ENCODE data around the gene ZNF83. TPM values are rescaled to one million over a fixed set of nuclear protein-coding genes. Genes with fewer than 3 reads are reported as not detected.
"Not testable (repeated sequence)": the region's sequence is repeated elsewhere in the genome, so short reads cannot be mapped to it uniquely, and the experiment has no call there.

The ZNF83 gene
- total RNA-seq, 1 donor from 2014 or later: 47.9 TPM

DNA sequence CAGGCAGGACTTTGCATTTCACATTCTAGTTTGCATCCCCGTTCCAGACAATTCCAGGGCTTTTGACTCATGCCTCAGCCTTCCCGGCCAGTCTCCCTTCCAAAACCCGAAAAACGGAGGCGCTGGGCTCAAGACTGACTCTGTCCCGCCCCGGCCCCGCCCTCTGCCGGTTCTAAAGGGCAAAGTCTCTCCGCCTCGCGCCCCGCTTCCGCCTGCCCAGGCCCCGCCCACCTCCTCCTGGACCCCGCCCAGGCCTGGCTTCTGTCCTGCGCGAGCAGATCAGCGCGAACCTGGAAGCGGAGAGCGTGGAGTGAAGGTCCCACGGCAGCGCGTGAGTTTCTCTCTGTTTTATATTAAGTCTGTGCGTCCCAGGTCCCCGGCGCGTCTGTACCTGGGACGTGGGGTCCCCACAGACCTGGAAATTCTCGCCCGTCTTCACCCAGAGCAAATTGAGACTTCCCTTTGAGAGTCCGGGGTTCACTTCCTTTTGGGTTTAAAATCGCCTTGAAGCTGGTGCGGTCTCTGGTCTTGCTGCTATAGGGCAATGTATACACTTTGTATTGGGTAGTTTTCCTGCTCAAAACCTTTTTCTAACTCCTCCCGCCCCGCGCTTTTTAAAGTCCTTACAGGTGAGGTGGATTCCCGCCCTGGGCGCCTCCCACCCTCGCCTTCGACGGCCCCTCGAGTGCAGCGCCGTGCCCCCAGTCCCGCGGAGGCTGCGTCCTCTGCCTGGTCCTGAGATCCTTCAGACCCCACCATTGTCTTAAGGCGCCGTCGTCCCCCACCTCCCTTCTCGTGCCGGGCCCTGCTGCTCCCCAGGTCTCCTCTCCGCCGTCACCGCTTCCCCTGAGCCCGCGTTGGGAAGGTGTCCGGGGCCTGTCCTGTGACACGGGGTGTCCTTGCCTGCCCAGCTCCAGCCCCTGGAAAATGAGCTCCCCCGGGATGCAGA lies 36.9 kb downstream of the ZNF83 start:
- intact Hi-C loops (cut with DNase I): no loop called here
- H3K27me3 ChIP-seq (ENCODE audit: low read depth): no peaks in the 10 kb centered on the region
- TF ChIP-seq, protein P1, sequence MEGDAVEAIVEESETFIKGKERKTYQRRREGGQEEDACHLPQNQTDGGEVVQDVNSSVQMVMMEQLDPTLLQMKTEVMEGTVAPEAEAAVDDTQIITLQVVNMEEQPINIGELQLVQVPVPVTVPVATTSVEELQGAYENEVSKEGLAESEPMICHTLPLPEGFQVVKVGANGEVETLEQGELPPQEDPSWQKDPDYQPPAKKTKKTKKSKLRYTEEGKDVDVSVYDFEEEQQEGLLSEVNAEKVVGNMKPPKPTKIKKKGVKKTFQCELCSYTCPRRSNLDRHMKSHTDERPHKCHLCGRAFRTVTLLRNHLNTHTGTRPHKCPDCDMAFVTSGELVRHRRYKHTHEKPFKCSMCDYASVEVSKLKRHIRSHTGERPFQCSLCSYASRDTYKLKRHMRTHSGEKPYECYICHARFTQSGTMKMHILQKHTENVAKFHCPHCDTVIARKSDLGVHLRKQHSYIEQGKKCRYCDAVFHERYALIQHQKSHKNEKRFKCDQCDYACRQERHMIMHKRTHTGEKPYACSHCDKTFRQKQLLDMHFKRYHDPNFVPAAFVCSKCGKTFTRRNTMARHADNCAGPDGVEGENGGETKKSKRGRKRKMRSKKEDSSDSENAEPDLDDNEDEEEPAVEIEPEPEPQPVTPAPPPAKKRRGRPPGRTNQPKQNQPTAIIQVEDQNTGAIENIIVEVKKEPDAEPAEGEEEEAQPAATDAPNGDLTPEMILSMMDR (IDR thresholded peaks at IDR 0.05): peak; percentile 42
- peak; percentile 96 for DNase-seq
- ATAC-seq: peak; percentile 98 to 99
- H3K9me3 ChIP-seq: peaks cover 1% of the 10 kb centered on the region
- peak overlapping the region; percentile 74 for H3K27ac ChIP-seq
- peaks cover 4% of the 10 kb centered on the region for H3K36me3 ChIP-seq
- H3K4me1 ChIP-seq: peaks cover 16% of the 10 kb centered on the region
- H3K4me3 ChIP-seq: peak overlapping the region; percentile 74

DNA sequence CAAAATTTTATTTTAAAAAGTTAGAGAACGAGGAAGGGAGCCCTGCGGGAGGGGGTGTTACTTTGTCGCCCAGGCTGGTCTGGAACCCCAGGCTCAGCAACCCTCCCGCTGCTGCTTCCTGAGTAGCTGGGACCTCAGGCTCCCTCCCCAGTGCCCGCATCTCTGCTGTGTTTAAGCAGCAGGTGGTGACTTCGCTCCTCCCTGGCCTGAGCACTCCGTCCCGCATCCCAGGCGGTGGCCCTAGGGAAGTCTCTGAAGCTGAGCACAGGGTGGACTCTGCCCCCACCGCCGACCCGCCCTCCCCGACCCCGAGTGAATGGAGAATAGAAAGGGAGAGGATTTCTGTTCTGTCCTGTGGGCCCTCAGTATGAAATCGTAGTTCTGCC lies 37.5 kb downstream of the ZNF83 start:
- peaks cover 16% of the 10 kb centered on the region for H3K4me1 ChIP-seq
- intact Hi-C loops (cut with DNase I): no loop called here
- DNase-seq (peak; percentile 54), ATAC-seq (peak in 1 of 2 donors; percentile 31)
- TF ChIP-seq, protein P1 (IDR thresholded peaks at IDR 0.05): no peak
- H3K4me3 ChIP-seq: peak overlapping the region; percentile 74
- H3K36me3 ChIP-seq: peaks cover 11% of the 10 kb centered on the region
- no peaks in the 10 kb centered on the region for H3K27me3 ChIP-seq (ENCODE audit: low read depth)
- no peaks in the 10 kb centered on the region for H3K9me3 ChIP-seq
- peak overlapping the region; percentile 74 for H3K27ac ChIP-seq

DNA sequence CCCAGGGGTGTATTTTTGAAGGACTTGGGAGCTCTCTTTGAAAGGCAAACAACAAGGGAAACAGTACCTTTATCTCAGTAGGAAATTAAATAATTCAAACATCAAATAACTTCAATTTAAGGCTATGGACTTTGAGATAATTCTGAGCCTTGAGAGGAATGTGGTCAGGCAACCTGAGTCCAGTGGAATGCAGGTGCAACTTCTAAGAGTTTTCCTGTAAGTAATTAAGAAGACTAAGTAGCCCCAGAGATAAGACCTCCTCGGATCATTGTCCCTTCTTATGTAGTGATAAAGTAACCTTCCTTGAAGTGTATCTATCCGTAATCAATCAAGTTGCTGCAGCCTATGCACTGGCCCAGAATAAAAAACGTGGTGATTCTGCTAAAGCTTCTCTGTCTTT lies 38.9 kb downstream of the ZNF83 start:
- H3K4me3 ChIP-seq: no peak overlapping the region
- ATAC-seq: no peak
- no peaks in the 10 kb centered on the region for H3K9me3 ChIP-seq
- peaks cover 17% of the 10 kb centered on the region for H3K36me3 ChIP-seq
- peaks cover 16% of the 10 kb centered on the region for H3K4me1 ChIP-seq
- no peak overlapping the region for H3K27ac ChIP-seq
- no peak for DNase-seq
- intact Hi-C loops (cut with DNase I): no loop called here
- TF ChIP-seq, protein P1 (IDR thresholded peaks at IDR 0.05): no peak
- H3K27me3 ChIP-seq (ENCODE audit: low read depth): no peaks in the 10 kb centered on the region

DNA sequence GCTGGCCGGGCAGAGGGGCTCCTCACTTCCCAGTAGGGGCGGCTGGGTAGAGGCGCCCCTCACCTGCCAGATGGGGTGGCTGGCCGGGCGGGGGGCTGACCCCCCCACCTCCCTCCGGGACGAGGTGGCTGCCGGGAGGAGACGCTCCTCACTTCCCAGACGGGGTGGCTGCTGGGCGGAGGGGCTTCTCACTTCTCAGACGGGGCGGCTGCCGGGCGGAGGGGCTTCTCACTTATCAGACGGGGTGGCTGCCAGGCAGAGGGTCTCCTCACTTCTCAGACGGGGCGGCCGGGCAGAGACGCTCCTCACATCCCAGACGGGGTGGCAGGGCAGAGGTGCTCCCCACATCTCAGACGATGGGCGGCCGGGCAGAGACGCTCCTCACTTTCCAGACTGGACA lies 44.7 kb downstream of the ZNF83 start:
- H3K4me3 ChIP-seq; DNase-seq; H3K27ac ChIP-seq; ATAC-seq; intact Hi-C loops (cut with DNase I); H3K4me1 ChIP-seq; H3K9me3 ChIP-seq; H3K27me3 ChIP-seq (ENCODE audit: low read depth): not testable (repeated sequence)
- peaks cover 29% of the 10 kb centered on the region for H3K36me3 ChIP-seq

DNA sequence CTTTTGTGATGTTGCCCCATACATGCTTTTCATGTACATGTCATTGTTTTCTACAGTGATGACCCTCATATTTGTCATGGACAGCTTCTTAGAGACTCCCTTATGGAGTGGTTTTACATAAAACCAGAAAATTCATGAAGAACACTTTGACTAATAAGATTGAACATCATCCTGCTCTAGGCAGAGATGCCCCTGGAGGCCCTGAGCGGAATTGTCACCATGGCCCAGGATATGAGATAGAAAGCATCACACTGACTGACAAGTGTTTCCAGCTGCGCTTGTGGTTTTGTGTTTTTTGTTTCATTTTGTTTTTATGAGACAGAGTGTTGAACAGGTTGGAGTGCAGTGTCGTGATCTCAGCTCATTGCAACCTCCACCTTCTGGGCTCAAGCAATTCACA lies 45.9 kb downstream of the ZNF83 start:
- Histone ChIP-seq H3K27me3 (ENCODE audit: low read depth) (no peaks in the 10 kb centered on the region), H3K4me3 (no peak overlapping the region), H3K4me1 (no peaks in the 10 kb centered on the region), H3K27ac (no peak overlapping the region), H3K9me3 (no peaks in the 10 kb centered on the region), H3K36me3 (peaks cover 29% of the 10 kb centered on the region)
- DNase-seq: no peak
- no peak for ATAC-seq
- intact Hi-C loops (cut with DNase I): no loop called here
- TF ChIP-seq, protein P1 (IDR thresholded peaks at IDR 0.05): no peak

DNA sequence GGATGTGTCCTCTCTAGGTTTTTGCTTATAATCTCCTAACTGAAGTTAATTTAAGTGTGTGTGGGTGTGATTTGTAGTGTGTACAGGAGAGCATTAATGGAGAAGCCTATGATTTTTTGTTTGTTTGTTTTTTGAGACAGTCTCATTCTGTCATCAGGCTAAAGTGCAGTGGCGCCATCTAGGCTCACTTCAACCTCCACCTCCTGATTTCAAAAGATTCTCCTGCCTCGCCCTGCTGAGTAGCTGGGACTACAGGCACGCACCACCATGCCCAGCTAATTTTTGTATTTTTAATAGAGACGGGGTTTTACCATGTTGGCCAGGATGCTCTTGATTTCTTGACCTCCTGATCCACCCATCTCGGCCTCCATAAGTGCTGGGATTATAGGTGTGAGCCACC lies 47.4 kb downstream of the ZNF83 start:
- Histone ChIP-seq H3K36me3 (peaks cover 19% of the 10 kb centered on the region), H3K4me3 (no peak overlapping the region), H3K27me3 (ENCODE audit: low read depth) (no peaks in the 10 kb centered on the region), H3K4me1 (no peaks in the 10 kb centered on the region), H3K27ac (no peak overlapping the region), H3K9me3 (peaks cover under 1% of the 10 kb centered on the region)
- DNase-seq (no peak), ATAC-seq (no peak)
- TF ChIP-seq, protein P1 (IDR thresholded peaks at IDR 0.05): no peak
- intact Hi-C loops (cut with DNase I): no loop called here
